LoVo (cell line): ENCODE measurements around the gene GTF2A2.
"Not testable (repeated sequence)": the region's sequence is repeated elsewhere in the genome, so short reads cannot be mapped to it uniquely, and the experiment has no call there.

Experiments
- DNase-seq: peaks from one replicate; pipeline ENCODE4 v3.0.0-alpha.2; 2016; ENCODE audit warnings: low spot score

GTF2A2 gene

DNA sequence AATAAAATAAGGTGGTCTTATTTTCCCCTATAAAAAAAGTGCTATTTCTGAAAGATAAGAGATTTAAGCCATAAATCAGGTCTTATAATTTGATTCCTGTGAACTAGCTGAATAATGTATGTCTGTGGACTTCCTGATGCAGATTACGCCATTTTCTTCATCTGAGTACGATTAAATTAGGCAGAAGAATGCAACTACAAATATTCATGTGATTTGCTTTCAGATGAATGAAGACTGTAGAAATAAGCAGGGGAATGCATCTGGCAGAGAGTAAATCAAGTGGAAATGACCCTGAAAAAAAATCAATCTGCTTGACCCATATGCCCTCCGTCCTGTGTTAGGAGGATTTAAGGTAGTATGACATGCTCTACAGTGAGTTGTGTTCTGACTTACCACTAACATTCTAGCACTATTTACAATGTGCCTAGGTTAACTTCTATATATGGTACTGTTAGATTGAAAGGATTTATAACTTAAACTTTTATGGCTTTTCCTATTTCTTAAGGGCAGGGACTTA, 17.1 kb upstream of the GTF2A2 start:
- no peak for DNase-seq

DNA sequence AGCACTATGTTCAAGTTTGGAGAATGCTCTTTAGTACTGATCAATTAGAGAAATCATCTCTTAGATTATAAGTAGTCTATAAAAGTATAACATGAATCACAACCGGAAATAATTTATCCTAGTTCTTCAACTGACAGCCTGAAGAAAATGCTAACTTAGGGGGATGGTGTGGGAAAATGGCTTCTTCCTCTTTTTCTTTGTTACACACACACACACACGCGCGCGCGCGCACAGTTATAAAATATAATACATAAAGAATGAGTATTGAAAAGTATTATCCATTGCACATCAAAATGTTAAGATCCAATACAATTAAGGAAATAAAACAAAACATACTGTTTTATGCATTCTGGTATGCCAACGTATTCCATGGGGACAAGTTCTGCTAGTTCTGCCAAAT, 11.2 kb upstream of the GTF2A2 start:
- no peak for DNase-seq

GRCh38 chr15:59662260-59662659, 4.9 kb upstream of the GTF2A2 start:
- DNase-seq, result no peak

- no peak for DNase-seq
Measured at GRCh38 chr15:59659366-59659765, 2.1 kb upstream of the GTF2A2 start.

DNA sequence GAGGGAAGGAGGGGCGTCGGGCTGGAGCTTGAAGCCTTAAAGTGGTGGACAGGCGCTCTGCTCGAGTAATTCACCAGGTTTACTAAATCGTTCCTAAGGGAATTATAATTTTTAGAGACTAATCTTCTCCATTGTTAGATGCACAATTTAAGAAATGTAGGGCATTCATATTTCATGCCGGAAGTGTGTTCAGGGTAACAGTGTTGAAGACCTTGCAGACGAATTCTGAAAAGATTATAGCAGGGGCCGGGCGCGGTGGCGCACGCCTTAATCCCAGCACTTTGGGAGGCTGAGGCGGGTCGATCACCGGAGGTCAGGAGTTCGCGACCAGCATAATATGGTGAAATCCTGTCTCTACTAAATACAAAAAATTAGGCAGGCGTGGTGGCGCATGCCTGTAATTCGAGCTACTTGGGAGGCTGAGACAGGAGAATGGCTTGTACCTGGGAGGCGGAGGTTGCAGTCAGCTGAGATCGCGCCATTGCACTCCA, 365 bp upstream of the GTF2A2 start:
- DNase-seq, result no peak

GRCh38 chr15:59654046-59654445, 3.3 kb downstream of the GTF2A2 start:
- DNase-seq, result no peak

GRCh38 chr15:59649603-59650002, 7.7 kb downstream of the GTF2A2 start:
- DNase-seq, result no peak

GRCh38 chr15:59647085-59647484, 10.2 kb downstream of the GTF2A2 start:
- DNase-seq, result no peak

- DNase-seq, result no peak
Measured at GRCh38 chr15:59646277-59646676, 11.0 kb downstream of the GTF2A2 start.

GRCh38 chr15:59645812-59646211, 11.5 kb downstream of the GTF2A2 start:
- not testable (repeated sequence) for DNase-seq

GRCh38 chr15:59644756-59645155, 12.6 kb downstream of the GTF2A2 start:
- DNase-seq, result no peak

DNA sequence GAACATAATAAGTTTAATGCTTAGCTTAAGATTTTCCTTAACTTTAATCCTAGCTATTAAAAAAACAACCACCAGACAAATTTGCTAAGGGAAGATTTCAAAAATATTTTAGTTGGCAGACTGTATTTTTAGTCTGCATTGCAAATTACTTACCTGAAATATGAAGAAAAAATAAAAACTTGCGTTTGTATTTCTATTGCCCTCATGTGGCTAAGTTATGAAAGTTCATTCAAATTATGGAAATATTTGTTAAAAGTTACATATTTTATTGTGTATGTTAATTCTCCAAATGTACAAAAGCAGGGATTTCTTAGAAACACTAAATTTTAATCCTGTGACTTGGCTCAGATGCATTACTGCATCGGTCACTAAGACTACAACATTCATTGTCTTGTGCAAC, 15.0 kb downstream of the GTF2A2 start:
- no peak for DNase-seq

DNA sequence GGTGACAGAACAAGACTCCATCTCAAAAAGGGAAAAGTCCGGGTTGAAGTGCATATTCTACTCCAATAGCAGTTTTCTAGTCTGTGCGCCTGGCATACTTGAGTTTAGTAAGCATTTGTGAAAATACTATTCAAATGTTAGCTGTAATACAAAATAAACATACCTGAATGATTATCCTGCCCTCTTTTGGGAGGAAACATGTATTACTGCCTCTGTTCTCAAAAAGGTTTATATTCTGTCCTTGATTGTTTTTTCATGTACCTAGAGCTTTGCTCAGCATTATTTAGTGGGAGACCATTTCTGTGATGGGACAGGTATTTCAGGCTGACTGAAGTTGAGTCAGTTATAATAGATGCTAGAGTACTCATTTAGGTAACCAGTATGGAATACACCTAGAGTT, 19.8 kb downstream of the GTF2A2 start:
- not testable (repeated sequence) for DNase-seq

GRCh38 chr15:59636184-59636583, 21.1 kb downstream of the GTF2A2 start:
- no peak for DNase-seq

GRCh38 chr15:59632714-59633113, 24.6 kb downstream of the GTF2A2 start:
- DNase-seq, result no peak

DNA sequence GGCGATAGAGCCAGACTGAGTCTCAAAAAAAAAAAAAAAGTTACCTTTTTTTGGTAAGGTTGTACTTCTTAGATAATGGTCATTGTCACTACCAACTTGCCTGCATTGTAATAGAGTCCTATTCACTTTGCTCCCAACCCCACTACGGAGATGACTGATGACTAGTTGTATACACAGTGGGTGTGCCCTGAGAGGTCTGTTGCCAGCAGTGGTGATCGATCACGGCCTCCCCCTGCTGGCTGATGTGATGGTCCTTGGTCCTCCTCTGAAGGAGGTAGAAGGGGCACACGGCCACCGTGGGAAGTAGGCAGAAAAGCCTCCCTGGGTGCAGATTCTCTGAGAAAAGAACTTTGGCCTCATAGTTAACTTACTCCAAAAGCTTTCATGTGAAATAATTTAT, 35.0 kb downstream of the GTF2A2 start:
- DNase-seq, result peak; percentile 80

DNA sequence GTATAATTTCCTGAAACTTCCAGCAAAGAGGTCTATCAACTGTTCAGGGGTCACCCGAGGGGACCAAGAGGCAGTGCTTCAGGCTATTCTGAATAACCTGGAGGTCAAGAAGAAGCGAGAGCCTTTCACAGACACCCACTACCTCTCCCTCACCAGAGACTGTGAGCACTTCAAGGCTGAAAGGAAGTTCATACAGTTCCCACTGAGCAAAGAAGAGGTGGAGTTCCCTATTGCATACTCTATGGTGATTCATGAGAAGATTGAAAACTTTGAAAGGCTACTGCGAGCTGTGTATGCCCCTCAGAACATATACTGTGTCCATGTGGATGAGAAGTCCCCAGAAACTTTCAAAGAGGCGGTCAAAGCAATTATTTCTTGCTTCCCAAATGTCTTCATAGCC, 38.9 kb downstream of the GTF2A2 start:
- DNase-seq, result no peak

GRCh38 chr15:59616379-59616778, 40.9 kb downstream of the GTF2A2 start:
- no peak for DNase-seq

- DNase-seq, result no peak
Measured at GRCh38 chr15:59615661-59616060, 41.7 kb downstream of the GTF2A2 start.

- DNase-seq, result no peak
Measured at GRCh38 chr15:59614153-59614552, 43.2 kb downstream of the GTF2A2 start.

DNA sequence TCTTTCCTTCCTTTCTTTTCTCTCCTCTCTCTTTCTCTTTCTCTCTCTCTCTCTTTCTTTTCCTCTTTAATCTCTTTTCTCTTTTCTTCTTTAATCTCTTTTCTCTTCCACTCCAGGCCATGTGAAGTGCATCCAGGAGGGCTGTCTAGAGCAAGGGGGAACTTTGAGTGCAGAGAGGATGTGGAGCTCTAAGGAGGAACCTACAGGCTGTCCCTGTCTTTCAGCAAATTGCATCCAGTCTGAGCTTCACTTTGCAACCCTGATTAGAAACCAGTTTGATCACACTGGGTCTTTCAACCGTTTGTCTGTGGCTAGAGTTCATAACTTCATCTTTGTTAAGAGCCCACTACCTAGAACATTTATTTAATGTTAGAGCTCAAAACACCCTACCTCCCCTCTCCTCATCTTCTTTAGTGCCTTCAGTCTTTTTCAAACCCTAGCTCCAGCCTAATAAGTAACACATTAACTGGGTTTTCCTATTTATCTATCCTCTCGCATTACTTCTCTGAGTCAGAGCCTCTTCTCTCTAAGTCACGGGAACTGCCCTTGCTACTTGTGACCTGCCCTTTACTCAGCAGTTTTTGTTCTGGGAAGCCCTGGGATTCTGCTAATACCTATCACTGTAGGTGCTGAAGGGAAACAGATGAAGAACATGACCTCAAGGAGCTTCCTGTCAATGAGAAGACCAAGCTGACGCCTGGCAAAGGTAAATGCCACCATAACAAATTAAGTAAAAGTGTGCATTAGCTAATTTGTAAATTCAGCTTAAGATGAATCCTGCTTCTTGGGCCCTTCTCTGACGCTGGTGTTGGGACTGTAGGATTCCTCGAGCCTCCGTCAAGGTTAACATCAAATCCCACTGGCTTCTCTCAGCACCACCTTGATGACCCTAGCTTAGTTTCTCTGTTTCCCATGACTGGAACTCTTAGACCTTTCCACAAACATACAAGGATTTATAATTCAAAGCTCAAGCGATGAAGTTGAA, 45.7 kb downstream of the GTF2A2 start, which contains the start of gene GCNT3:
TSS of gene GCNT3 (plus strand) at position 508 of the 985 bp plus-strand sequence. CDS start 6,456 bp downstream, outside the sequence.
- DNase-seq, result peak; percentile 90

DNA sequence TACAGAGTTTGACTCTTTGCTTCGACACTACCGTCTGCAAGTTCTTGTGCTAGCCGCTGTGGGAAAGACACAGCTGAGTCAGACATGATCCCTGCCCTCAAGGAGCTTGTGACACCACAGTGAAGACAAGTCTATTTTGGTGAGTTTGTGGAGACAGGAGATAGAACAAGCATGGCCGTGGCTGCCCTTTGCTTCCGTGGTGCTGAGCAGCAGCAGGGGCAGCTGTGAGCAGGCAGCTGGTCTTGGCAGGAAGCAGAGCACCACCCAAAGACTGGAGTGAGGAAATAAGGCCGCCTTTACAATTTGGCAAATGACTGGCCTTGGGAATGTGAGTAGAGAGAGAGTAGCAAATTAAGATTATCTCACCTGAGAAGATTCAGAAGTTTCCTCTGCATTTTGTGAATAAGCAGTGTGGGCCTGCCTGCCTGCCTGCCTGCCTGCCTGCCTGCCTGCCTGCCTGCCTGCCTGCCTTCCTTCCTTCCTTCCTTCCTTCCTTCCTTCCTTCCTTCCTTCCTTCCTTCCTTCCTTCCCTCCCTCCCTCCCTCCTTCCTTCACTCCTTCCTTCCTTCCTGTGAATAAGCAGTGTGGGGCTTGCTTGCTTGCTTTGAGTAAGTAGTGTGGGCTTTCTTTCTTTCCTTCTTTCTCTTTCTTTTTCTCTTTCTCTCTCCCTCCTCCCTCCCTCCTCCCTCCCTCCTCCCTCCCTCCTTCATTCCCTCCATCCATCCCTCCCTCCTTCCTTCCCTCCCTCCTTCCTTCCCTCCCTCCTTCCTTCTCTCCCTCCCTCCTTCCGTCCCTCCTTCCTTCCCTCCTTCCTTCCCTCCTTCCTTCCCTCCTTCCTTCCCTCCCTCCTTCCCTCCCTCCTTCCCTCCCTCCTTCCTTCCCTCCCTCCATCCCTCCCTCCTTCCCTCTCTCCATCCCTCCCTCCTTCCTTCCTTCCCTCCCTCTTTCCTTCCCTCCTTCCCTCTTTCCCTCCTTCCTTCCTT, 47.3 kb downstream of the GTF2A2 start:
- DNase-seq, result no peak
